ENCODE measurements around the gene ADGRG6.
A peak's percentile ranks its signal among the peaks of the same experiment; 100 is the strongest.

The ADGRG6 gene

GRCh38 chr6:142376800-142377496, 75.1 kb downstream of the ADGRG6 start (continued):
- no peak for TF ChIP-seq ZSCAN5A (tag by site-specific recombination; IDR thresholded peaks at IDR 0.05)
- TF ChIP-seq HOXD13 (CRISPR knock-in tag; IDR thresholded peaks at IDR 0.05; ENCODE audit: borderline replicate concordance): no peak
- TF ChIP-seq ZNF670 (tag by site-specific recombination; IDR thresholded peaks at IDR 0.05; ENCODE audit: low read depth): no peak
- no peak; the same call in 1 of the 2 replicates for TF ChIP-seq OSR2 (tag by site-specific recombination; IDR thresholded peaks at IDR 0.05)
- TF ChIP-seq IKZF3 (tag by site-specific recombination; IDR thresholded peaks at IDR 0.05): peak; percentile 49
- TF ChIP-seq SCRT1 (tag by site-specific recombination; IDR thresholded peaks at IDR 0.05; ENCODE audit: borderline replicate concordance): no peak
- no peak for TF ChIP-seq ZNF202 (tag by site-specific recombination; IDR thresholded peaks at IDR 0.05; ENCODE audit: borderline replicate concordance)
- no peak for TF ChIP-seq ATF2 (tag by site-specific recombination; IDR thresholded peaks at IDR 0.05; ENCODE audit: low read depth)
- TF ChIP-seq ZNF664 (tag by site-specific recombination; IDR thresholded peaks at IDR 0.05): no peak
- TF ChIP-seq ZNF248 (tag by site-specific recombination; IDR thresholded peaks at IDR 0.05): no peak
- TF ChIP-seq ZEB2 (tag by site-specific recombination; IDR thresholded peaks at IDR 0.05): 0 out of 2 replicates have a peak, but pooled peaks have one; percentile 18
- no peak for TF ChIP-seq ZSCAN23 (tag by site-specific recombination; IDR thresholded peaks at IDR 0.05)
- no peak for TF ChIP-seq ZNF843 (tag by site-specific recombination; IDR thresholded peaks at IDR 0.05)
- TF ChIP-seq ZNF571 (tag by site-specific recombination; IDR thresholded peaks at IDR 0.05): no peak
- TF ChIP-seq ZFP41 (tag by site-specific recombination; IDR thresholded peaks at IDR 0.05; ENCODE audit: borderline replicate concordance): no peak
- peak; percentile 30; the same call in 1 of the 2 replicates for TF ChIP-seq ZNF76 (tag by site-specific recombination; IDR thresholded peaks at IDR 0.05; ENCODE audit: borderline replicate concordance, low read depth)
- no peak for TF ChIP-seq ZNF658 (tag by site-specific recombination; IDR thresholded peaks at IDR 0.05)
- TF ChIP-seq ZNF837 (tag by site-specific recombination; IDR thresholded peaks at IDR 0.05): no peak
- no peak for TF ChIP-seq HOXA7 (CRISPR knock-in tag; IDR thresholded peaks at IDR 0.05; ENCODE audit: borderline replicate concordance)
- TF ChIP-seq ZNF518A (tag by site-specific recombination; conservative IDR thresholded peaks at IDR 0.05; ENCODE audit: low read depth): no peak
- TF ChIP-seq PBX3 (CRISPR knock-in tag; IDR thresholded peaks at IDR 0.05): no peak
- TF ChIP-seq MZF1 (tag by site-specific recombination; IDR thresholded peaks at IDR 0.05; ENCODE audit: borderline replicate concordance): no peak
- TF ChIP-seq SP7 (tag by site-specific recombination; IDR thresholded peaks at IDR 0.05): no peak
- TF ChIP-seq KLF8 (tag by site-specific recombination; IDR thresholded peaks at IDR 0.05): no peak
- no peak for TF ChIP-seq INSM2 (tag by site-specific recombination; IDR thresholded peaks at IDR 0.05)
- no peak for TF ChIP-seq ZNF501 (tag by site-specific recombination; IDR thresholded peaks at IDR 0.05)
- TF ChIP-seq ZNF354C (tag by site-specific recombination; IDR thresholded peaks at IDR 0.05; ENCODE audit: borderline replicate concordance, low read depth): no peak
- TF ChIP-seq ZNF146 (tag by site-specific recombination; IDR thresholded peaks at IDR 0.05): no peak
- 0 out of 2 replicates have a peak, but pooled peaks have one; percentile 19 for TF ChIP-seq ZNF600 (tag by site-specific recombination; IDR thresholded peaks at IDR 0.05)
- TF ChIP-seq SETDB1 (IDR thresholded peaks at IDR 0.05; ENCODE audit: insufficient read length, low read length): no peak
- peak; percentile 8; the same call in 1 of the 2 replicates for TF ChIP-seq GLIS1 (tag by site-specific recombination; IDR thresholded peaks at IDR 0.05)
